HCT116 (cell line): ENCODE measurements around the gene PISD.

ENCODE experiments used
- CBX3 ChIP-seq: IDR thresholded peaks from 2 replicates; pipeline ENCODE4 v1.6.1; 2012; ENCODE audit warnings: low read depth
- CTCF ChIP-seq, 3 experiments: fragments of 200-600 bp in 1 of 3; sonication (generic) in 1 of 3; IDR thresholded peaks in 2 of 3; conservative IDR thresholded peaks in 1 of 3; 2 replicates each; pipeline ENCODE4 v1.5.1; 2012 to 2017; ENCODE audit warnings: low read depth in 2 of 3, low read length in 2 of 3, antibody characterized with exemption in 1 of 3, borderline replicate concordance in 1 of 3, control low read depth in 1 of 3, mild to moderate bottlenecking in 1 of 3, mixed read lengths in 1 of 3, mixed run types in 1 of 3, moderate library complexity in 1 of 3; ENCODE audit not compliant: insufficient read depth in 1 of 3
- EZH2 ChIP-seq: fragments of 200-600 bp; sonication (generic); IDR thresholded peaks from 2 replicates; pipeline ENCODE4 v1.6.1; 2017; ENCODE audit warnings: antibody characterized with exemption, mixed run types
- EZH2phosphoT487 ChIP-seq: fragments of 200-600 bp; IDR thresholded peaks from 2 replicates; pipeline ENCODE4 v1.6.1; 2018; ENCODE audit warnings: antibody characterized with exemption, borderline replicate concordance
- FOSL1 ChIP-seq: IDR thresholded peaks from 2 replicates; pipeline ENCODE4 v1.6.1; 2012; ENCODE audit warnings: low read depth
- JUND ChIP-seq: IDR thresholded peaks from 2 replicates; pipeline ENCODE4 v1.6.1; 2012
- POLR2A ChIP-seq: IDR thresholded peaks from 2 replicates; pipeline ENCODE4 v1.7.0; 2011; ENCODE audit warnings: borderline replicate concordance; ENCODE audit not compliant: insufficient read depth, insufficient read length; ENCODE audit errors: extremely low read depth
- POLR2AphosphoS5 ChIP-seq: IDR thresholded peaks from 2 replicates; pipeline ENCODE4 v1.6.1; 2011; ENCODE audit warnings: mild to moderate bottlenecking, low read depth, low read length, moderate library complexity
- RAD21 ChIP-seq: IDR thresholded peaks from 2 replicates; pipeline ENCODE4 v1.6.1; 2012; ENCODE audit warnings: low read depth, mild to moderate bottlenecking
- SIN3A ChIP-seq: IDR thresholded peaks from 2 replicates; pipeline ENCODE4 v1.6.1; 2012; ENCODE audit warnings: low read depth
- SP1 ChIP-seq: IDR thresholded peaks from 2 replicates; pipeline ENCODE4 v1.6.1; 2012; ENCODE audit warnings: low read depth
- SRF ChIP-seq: IDR thresholded peaks from 2 replicates; pipeline ENCODE4 v1.6.1; 2012; ENCODE audit warnings: low read depth
- ZBTB33 ChIP-seq: IDR thresholded peaks from 2 replicates; pipeline ENCODE4 v1.6.1; 2011; ENCODE audit warnings: mild to moderate bottlenecking, low read length, moderate library complexity; ENCODE audit not compliant: insufficient replicate concordance; ENCODE audit errors: extremely low read depth
- ZNF274 ChIP-seq: fragments of 200-500 bp; sonication (Bioruptor generic); IDR thresholded peaks from 2 replicates; pipeline ENCODE4 v1.6.1; 2014; ENCODE audit warnings: mild to moderate bottlenecking, low read depth, low read length, inconsistent platforms

- TF ChIP-seq POLR2AphosphoS5 (no peak), JUND (no peak), CTCF (IDR thresholded peaks at IDR 0.05 in 2 of 3, conservative IDR thresholded peaks at IDR 0.05 in 1 of 3; ENCODE audit: borderline replicate concordance in 1 of 3, insufficient read depth in 1 of 3, low read depth in 2 of 3, low read length in 2 of 3) (no peak), ZNF274 (no peak), SP1 (no peak), RAD21 (no peak), FOSL1 (no peak), SRF (no peak), CBX3 (no peak), POLR2A (no peak), ZBTB33 (no peak), SIN3A (no peak), EZH2phosphoT487 (no peak), EZH2 (no peak)
Observed at GRCh38 chr22:31588970-31589675, 72.9 kb downstream of the PISD start.
